GM12892 (cell line): Measurements from ENCODE around the gene RAB3GAP2.
"Not testable (repeated sequence)": the region's sequence is repeated elsewhere in the genome, so short reads cannot be mapped to it uniquely, and the experiment has no call there.

ENCODE experiments used
- POLR2A ChIP-seq: IDR thresholded peaks from 2 replicates; pipeline ENCODE4 v1.6.1; 2011; ENCODE audit warnings: low read depth, low read length, control low read depth
- TAF1 ChIP-seq: IDR thresholded peaks from 2 replicates; pipeline ENCODE4 v1.6.1; 2011; ENCODE audit warnings: low read depth, mild to moderate bottlenecking, control low read depth, low read length, borderline replicate concordance

- TF ChIP-seq POLR2A, TAF1: not testable (repeated sequence)
Measured at GRCh38 chr1:220218397-220219135, 53.7 kb downstream of the RAB3GAP2 start.
